Hepatic stellate cell (primary cell): ENCODE results near the gene FBN1.

ENCODE experiments used
- DNase-seq: peaks from one replicate; pipeline ENCODE4 v3.0.0; 2011; ENCODE audit warnings: low spot score

FBN1 gene

GRCh38 chr15:48580736-48581135, 64.8 kb downstream of the FBN1 start:
- no peak for DNase-seq

GRCh38 chr15:48579945-48580671, 65.4 kb downstream of the FBN1 start:
- no peak for DNase-seq

- no peak for DNase-seq
Measured at GRCh38 chr15:48578965-48579364, 66.5 kb downstream of the FBN1 start.

GRCh38 chr15:48577469-48577868, 68.0 kb downstream of the FBN1 start:
- DNase-seq = no peak

- DNase-seq = no peak
Measured at GRCh38 chr15:48574187-48574586, 71.3 kb downstream of the FBN1 start.

- no peak for DNase-seq
Measured at GRCh38 chr15:48573780-48574179, 71.7 kb downstream of the FBN1 start.

- DNase-seq = no peak
Measured at GRCh38 chr15:48572823-48573222, 72.7 kb downstream of the FBN1 start.

GRCh38 chr15:48571510-48571909, 74.0 kb downstream of the FBN1 start:
- no peak for DNase-seq

DNA sequence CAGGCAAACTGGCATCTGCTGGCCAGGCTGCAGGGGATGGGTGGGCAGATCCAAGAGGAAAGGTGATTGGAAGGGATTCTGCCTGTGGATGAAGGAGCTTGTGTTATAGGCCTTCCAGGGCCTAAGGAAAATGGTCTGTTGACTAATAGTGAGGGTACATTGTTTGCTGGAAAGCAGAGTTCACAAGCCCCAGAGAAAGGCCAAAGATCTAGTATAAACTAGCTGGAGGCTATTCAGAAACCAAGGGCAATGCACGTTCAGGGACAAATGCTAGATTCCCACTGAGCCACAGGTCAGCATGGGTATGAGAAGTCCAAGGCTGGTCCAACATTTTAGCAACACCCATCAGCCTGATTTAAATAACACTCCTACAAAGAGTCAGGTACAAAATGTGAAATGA, 74.7 kb downstream of the FBN1 start:
- no peak for DNase-seq

DNA sequence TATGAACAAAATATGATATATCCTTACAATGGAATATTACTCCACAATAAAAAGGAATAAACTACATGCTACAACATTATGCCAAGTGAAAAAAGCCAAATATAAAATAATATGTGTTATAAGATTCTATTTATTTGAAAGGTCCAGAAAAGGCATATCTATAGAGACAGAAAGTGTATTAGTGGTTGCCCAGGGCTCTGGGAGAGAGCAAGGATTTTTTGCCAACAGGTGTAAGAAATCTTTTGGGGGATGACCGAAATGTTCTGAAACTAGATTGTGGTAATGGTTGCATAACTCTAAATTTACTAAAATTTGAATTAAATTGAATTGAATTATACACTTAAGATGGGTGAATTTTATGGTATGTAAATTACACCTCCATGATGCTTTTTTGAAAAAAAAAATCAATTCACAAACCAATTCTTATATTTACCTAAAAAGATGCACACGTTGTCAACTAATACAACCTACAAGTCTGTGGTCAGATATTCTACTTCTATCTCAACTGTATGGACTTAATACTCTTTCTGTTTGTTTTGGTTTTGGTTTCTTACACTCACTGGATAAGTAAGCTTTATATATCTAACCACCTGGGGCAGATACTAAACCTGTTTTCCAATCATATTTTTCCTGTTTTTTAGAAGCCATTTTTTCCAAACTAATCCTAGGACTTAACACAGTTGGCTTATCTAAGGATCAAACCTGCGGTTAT, 75.8 kb downstream of the FBN1 start:
- no peak for DNase-seq

DNA sequence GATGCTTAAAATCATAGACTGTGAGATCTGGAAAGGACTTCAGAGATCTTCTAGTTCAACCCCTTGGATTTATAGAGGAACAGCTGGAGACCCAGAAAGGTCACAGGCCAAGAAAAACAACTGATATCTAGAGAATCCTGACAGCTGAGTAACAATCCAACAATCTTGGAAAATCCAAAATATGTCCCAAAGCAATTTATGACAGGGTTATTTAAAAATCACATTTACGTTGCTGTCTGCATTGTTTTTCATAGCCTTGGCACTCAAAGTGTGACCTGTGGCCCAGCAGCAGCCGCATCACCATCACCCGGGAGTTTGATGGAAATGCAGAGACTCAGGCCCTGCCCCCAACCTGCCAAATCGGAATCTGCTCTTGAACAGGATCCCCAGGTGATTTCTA, 78.8 kb downstream of the FBN1 start:
- DNase-seq = peak; percentile 11

DNA sequence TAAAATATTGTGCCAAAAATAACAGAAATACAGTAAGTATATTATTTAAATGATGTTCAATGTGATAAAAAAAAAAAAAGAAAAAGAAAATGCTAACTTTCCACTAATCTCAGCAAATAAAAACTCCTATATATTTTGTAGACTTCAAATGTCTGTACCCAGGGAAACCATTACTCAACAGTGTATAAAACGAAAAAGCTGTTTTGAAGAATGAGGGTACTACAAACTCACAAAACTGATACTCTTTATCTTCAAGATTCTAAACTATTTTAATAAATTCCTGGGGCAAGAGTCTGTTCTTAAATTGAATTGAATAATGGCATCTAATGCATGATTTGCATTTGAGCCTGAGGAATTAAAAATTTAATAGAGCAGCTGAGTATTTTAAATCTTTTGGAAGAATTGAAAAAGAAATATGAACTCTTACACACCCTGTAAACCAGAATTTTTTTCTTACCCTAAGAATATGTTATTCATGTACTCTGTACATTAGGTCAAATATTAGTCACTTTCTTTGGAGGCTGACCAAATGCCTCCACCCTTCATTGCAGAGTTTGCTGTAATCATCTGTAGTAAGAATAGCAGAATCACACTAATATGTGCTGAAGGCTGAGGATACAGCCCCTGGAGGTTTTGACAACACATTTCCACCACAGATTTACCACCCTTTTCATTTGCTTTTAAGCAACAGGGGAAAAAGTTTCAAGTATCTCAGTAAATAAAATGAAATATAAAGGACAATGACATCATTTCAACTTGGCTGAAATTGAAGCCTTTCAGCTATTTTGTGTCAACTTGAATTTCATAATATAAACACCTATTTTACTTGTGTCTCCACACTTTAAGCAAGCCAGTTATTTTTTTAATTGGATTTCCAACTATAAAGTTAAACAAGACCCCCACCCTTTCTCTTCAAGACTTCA, 79.7 kb downstream of the FBN1 start:
- DNase-seq = peak; percentile 17

DNA sequence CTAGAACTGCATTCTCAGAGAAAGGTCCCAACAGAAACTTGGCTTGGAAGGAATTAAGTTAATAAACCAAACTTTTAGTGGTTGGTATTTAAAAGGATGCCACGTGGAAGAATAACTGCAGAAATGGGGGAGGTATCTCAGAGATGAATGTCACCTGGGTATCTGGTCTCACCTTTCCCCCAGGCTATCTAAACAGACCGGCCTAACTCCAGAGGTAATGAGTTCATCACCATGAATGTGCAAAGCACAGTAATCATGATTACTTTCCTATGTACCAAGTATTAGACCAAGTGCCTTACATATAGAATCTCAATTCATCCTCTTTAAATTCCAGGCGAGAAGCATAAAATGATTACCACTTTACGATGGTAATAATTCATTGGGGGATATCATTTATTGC, 80.8 kb downstream of the FBN1 start:
- no peak for DNase-seq

DNA sequence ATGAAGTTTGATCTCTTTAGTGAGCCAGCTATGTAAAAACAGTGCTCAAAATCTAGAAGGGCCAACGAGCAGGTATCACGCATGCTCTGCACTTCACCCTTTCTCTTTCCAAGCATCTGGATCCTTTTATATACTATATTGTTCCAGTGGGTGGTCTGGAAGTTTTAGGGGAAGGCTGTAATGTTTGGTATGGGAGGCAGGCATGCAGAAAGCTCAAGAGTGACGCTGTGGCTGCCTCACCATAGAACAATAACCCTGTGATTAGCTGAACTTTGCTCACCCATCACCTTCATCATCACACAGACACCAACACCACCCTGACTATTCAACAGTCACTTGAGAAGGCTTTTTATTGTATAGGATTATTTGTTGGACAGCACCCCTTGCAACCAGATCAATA, 81.6 kb downstream of the FBN1 start:
- no peak for DNase-seq

- DNase-seq = no peak
Measured at GRCh38 chr15:48560321-48561051, 85.0 kb downstream of the FBN1 start.

- no peak for DNase-seq
Measured at GRCh38 chr15:48559285-48559684, 86.2 kb downstream of the FBN1 start.

GRCh38 chr15:48558226-48558625, 87.3 kb downstream of the FBN1 start:
- no peak for DNase-seq

DNA sequence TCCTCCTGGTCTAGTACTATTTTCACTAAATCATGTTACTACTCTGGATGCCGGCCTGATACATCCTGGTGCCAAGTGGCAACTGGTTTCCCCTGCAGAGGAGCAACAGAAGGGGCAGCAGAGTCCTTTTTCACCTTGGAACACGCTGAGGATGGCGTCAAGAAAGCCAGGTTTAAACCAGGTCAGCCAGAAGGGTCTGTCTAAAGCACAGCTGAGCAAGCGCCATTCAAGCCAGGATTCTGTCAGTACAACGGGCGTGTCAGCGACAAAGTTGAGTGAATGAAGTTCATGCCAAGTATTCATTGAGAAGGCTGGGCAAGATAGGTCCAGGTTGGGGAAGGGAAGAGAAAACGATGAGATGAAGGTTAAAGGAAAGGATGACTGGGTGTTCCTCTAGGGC, 88.2 kb downstream of the FBN1 start:
- no peak for DNase-seq

- DNase-seq = no peak
Measured at GRCh38 chr15:48556159-48556897, 89.2 kb downstream of the FBN1 start.

DNA sequence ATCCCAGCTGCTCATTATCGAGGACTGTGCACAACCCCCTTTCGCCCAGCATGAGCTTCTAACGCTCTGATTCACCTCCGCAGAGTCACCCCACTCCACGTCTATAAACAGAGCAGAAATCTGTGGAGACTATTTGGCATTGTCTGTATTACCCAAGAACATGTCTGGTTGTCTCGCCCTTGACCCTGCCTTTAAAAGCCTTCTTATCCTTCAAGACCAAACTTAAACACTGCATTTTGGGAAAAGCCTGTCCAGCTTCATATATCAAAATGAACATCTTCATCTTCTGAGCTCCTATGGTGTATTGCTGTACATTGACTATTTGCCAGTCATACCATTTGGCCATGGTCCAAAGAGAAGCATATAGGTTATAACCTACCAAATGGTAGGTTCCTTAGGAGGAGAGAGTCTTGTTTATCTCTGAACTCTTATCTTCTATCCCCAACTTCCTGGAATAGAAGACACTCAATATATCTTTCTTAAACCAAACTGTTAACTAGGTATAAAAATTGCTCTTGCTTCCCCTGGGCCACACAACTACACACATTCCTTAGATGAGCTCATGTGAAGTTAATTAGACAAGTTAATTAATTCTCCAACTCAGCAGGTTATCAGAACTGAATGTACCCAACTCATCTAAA, 90.1 kb downstream of the FBN1 start:
- DNase-seq = no peak

- no peak for DNase-seq
Measured at GRCh38 chr15:48554112-48554511, 91.4 kb downstream of the FBN1 start.
